GM12892 (cell line): ENCODE data around the gene PFN3. TPM values are rescaled to one million over a fixed set of nuclear protein-coding genes. Genes with fewer than 3 reads are reported as not detected.

Source experiments
- DNase-seq: peaks from one replicate; pipeline ENCODE4 v3.0.0; 2011; ENCODE audit not compliant: insufficient read length
- FAIRE-seq: peaks from 2 replicates; lab custom pipeline; 2011; peaks lifted over from hg19 to GRCh38; lab: Jason Lieb, UNC
- POLR2A ChIP-seq: IDR thresholded peaks from 2 replicates; pipeline ENCODE4 v1.6.1; 2011; ENCODE audit warnings: low read depth, low read length, control low read depth
- POLR2AphosphoS5 ChIP-seq: IDR thresholded peaks from 2 replicates; pipeline ENCODE4 v1.6.1; 2011; ENCODE audit warnings: low read depth, low read length, control low read depth
- TAF1 ChIP-seq: IDR thresholded peaks from 2 replicates; pipeline ENCODE4 v1.6.1; 2011; ENCODE audit warnings: low read depth, mild to moderate bottlenecking, control low read depth, low read length, borderline replicate concordance
- polyA plus RNA-seq: library from polyadenylated mRNA; unstranded; fragments of >200 nt; gene quantifications from one replicate; pipeline ENCODE4 v1.2.1, GENCODE V29; 2012; ENCODE audit warnings: missing spikeins, inconsistent platforms; ENCODE audit not compliant: missing spikeins

Gene PFN3, protein sequence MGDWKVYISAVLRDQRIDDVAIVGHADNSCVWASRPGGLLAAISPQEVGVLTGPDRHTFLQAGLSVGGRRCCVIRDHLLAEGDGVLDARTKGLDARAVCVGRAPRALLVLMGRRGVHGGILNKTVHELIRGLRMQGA
- not detected for polyA plus RNA-seq

- DNase-seq (no peak), FAIRE-seq (no peak)
- TF ChIP-seq TAF1 = no peak
- TF ChIP-seq POLR2AphosphoS5 = no peak
These were observed at the start of gene PFN3 for GRCh38 chr5:177399997-177400868. PFN3 (minus strand) TSS chr5:177400661; CDS start chr5:177400576, 85 bp downstream.

- DNase-seq = no peak
These were observed 48.9 kb upstream of the PFN3 start for GRCh38 chr5:177449140-177450061.

DNA sequence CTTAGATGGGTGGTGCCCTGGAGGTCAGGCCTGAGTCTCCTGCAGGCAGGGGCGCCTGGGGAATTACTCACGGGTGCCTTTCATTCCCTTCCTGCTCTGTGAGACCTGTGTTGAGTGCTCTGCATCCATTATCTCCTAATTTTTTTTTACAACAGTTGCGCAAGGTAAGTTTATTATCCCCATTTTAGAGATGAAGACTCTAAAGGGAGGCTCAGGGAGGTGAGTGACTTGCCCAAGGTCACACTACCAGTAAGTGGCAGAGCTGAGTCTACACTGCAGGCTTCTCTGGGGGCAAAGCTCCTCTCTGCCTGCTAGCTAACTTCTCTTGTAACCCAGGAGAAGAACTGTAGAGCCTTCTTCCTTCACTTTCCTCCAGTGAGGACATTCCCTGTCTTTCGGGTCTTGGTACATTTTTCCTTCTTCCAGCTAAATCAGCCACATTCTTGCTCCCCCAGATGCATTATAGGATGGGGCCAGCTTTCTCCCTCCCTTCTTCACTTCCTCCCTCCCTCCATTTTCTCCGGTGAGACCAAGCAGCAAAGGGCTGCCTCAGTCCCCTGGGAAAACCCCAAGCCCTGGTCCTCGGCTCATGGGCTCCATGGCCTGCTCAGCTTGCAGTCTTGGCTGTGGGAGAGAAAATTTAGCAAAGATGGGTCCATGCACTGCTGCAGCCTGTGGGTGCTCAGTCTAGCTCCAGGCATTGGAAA, 47.9 kb upstream of the PFN3 start:
- TF ChIP-seq POLR2AphosphoS5 (no peak), TAF1 (no peak), POLR2A (no peak)
- DNase-seq (no peak), FAIRE-seq (peak; percentile 54)

More at GRCh38 chr5:177449140-177450061, 48.9 kb upstream of the PFN3 start:
- FAIRE-seq = no peak
- TF ChIP-seq POLR2AphosphoS5 (no peak), TAF1 (no peak), POLR2A (no peak)

DNA sequence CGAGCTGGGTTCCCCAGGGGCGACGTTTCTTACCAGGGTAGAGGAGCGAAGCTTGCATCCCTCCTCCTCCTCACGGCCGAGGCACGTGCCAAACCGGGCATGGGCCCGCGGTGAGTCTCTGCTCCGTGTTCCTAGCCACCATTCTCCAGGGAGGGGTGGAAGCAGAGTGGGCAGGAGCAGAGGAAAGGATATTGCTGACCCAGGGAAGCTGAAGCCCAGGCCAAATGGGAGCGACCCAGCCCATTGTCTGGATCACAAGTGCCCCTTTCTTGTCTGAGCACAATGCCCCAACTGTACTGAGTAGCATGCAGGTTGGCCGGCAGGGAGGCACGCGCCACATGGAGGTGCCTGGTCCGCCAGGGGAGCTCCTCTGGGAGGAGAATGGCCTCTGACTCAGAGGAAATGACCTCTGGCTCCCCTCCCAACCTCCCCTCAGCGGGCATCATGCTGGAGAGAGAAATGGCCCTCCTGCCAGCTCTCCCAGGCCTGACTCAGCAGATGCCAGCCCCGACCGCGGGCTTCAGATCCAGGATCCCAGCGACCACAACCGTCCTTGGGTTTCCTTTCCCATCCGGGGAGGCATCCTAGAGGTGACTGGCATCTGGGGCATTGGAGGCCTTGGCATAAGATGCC, 47.3 kb upstream of the PFN3 start:
- FAIRE-seq = no peak
- DNase-seq = no peak
- TF ChIP-seq POLR2A (no peak; the same call in 1 of the 2 replicates), POLR2AphosphoS5 (no peak), TAF1 (no peak)

GRCh38 chr5:177447066-177447610, 46.7 kb upstream of the PFN3 start:
- TF ChIP-seq TAF1 = no peak
- TF ChIP-seq POLR2AphosphoS5 = no peak
- no peak for TF ChIP-seq POLR2A
- FAIRE-seq = no peak
- peak; percentile 83 for DNase-seq

GRCh38 chr5:177446200-177447065, 46.0 kb upstream of the PFN3 start, which contains the start of gene PRR7:
PRR7 (plus strand) TSS chr5:177446814; CDS start chr5:177455068, 8,254 bp downstream.
- peak; percentile 94 for DNase-seq
- peak; percentile 93 for TF ChIP-seq POLR2AphosphoS5
- peak; percentile 86 for TF ChIP-seq POLR2A
- TF ChIP-seq TAF1 = no peak
- peak; percentile 97 for FAIRE-seq

GRCh38 chr5:177445917-177446199, 45.4 kb upstream of the PFN3 start:
- no peak for TF ChIP-seq TAF1
- TF ChIP-seq POLR2AphosphoS5 = no peak
- no peak for TF ChIP-seq POLR2A
- FAIRE-seq (no peak), DNase-seq (no peak)

GRCh38 chr5:177445052-177445916, 44.8 kb upstream of the PFN3 start:
- no peak for TF ChIP-seq TAF1
- peak; percentile 44; the same call in 1 of the 2 replicates for TF ChIP-seq POLR2A
- no peak for TF ChIP-seq POLR2AphosphoS5
- no peak for FAIRE-seq
- no peak for DNase-seq
